GM19023 (cell line): ENCODE measurements around the gene GTF2IRD1.
"Not testable (repeated sequence)": the region's sequence is repeated elsewhere in the genome, so short reads cannot be mapped to it uniquely, and the experiment has no call there.

Experiments used
- ATAC-seq: cut with Tn5 transposase; IDR thresholded peaks from one replicate; pipeline ENCODE4 v1.9.1; 2021; ENCODE audit warnings: mild to moderate bottlenecking, moderate library complexity; ENCODE audit not compliant: unreplicated experiment

The GTF2IRD1 gene

GRCh38 chr7:74507538-74508319 lies 54.0 kb downstream of the GTF2IRD1 start:
- no peak for ATAC-seq

- not testable (repeated sequence) for ATAC-seq
Measured at GRCh38 chr7:74509453-74509852, 55.7 kb downstream of the GTF2IRD1 start.

- ATAC-seq, result no peak
Measured at GRCh38 chr7:74511345-74511744, 57.6 kb downstream of the GTF2IRD1 start.

- ATAC-seq, result no peak
Measured at GRCh38 chr7:74512762-74513161, 59.1 kb downstream of the GTF2IRD1 start.

GRCh38 chr7:74514131-74514591 lies 60.5 kb downstream of the GTF2IRD1 start:
- no peak for ATAC-seq

GRCh38 chr7:74515276-74515675 lies 61.6 kb downstream of the GTF2IRD1 start:
- ATAC-seq, result no peak

- ATAC-seq, result no peak
Measured at GRCh38 chr7:74516214-74516613, 62.5 kb downstream of the GTF2IRD1 start.

- no peak for ATAC-seq
Measured at GRCh38 chr7:74518041-74518440, 64.3 kb downstream of the GTF2IRD1 start.

- no peak for ATAC-seq
Measured at GRCh38 chr7:74518654-74519053, 64.9 kb downstream of the GTF2IRD1 start.

GRCh38 chr7:74519395-74519794 lies 65.7 kb downstream of the GTF2IRD1 start:
- no peak for ATAC-seq

GRCh38 chr7:74521855-74522254 lies 68.1 kb downstream of the GTF2IRD1 start:
- no peak for ATAC-seq

- ATAC-seq, result no peak
Measured at GRCh38 chr7:74522281-74522905, 68.7 kb downstream of the GTF2IRD1 start.

- ATAC-seq, result no peak
Measured at GRCh38 chr7:74523015-74523414, 69.3 kb downstream of the GTF2IRD1 start.

GRCh38 chr7:74525140-74525539 lies 71.4 kb downstream of the GTF2IRD1 start:
- no peak for ATAC-seq

- no peak for ATAC-seq
Measured at GRCh38 chr7:74525881-74526280, 72.2 kb downstream of the GTF2IRD1 start.

- ATAC-seq, result no peak
Measured at GRCh38 chr7:74526780-74527179, 73.1 kb downstream of the GTF2IRD1 start.

- no peak for ATAC-seq
Measured at GRCh38 chr7:74527842-74528241, 74.1 kb downstream of the GTF2IRD1 start.

GRCh38 chr7:74528773-74529172 lies 75.1 kb downstream of the GTF2IRD1 start:
- not testable (repeated sequence) for ATAC-seq

- ATAC-seq, result no peak
Measured at GRCh38 chr7:74535951-74536356, 82.2 kb downstream of the GTF2IRD1 start.

- ATAC-seq, result not testable (repeated sequence)
Measured at GRCh38 chr7:74541937-74542336, 88.2 kb downstream of the GTF2IRD1 start.

GRCh38 chr7:74542558-74543117 lies 88.9 kb downstream of the GTF2IRD1 start:
- ATAC-seq, result no peak
